HG03103 (cell line): ENCODE data around the gene ZNRD2.

ENCODE experiments used
- ATAC-seq: cut with Tn5 transposase; IDR thresholded peaks from one replicate; pipeline ENCODE4 v1.9.1; 2021; ENCODE audit warnings: low read depth; ENCODE audit not compliant: unreplicated experiment

Gene ZNRD2

GRCh38 chr11:65619281-65619928 is 49.1 kb downstream of the ZNRD2 start:
- ATAC-seq, result no peak

DNA sequence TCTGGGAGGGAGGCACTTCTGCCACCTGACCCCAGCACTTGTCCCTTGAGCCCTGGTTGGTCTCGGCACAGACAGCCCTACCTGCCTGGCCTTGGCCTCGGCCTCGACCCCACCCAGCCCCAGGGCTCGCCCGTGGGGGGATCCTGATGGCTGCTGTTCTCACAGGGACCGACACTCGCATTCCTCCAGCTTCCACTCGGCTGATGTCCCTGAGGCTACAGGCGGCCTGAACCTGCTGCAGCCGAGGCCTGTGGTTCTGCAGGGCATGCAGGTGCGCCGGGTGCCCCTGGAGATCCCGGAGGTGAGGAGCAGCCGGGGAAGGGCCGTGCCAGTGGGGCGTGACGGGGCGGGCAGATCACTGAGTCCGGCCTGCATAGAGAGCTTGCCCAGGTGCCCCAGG is 50.4 kb downstream of the ZNRD2 start:
- no peak for ATAC-seq

GRCh38 chr11:65621460-65621859 is 51.2 kb downstream of the ZNRD2 start:
- ATAC-seq, result no peak
